ENCODE data around the gene FGF14.

FGF14 gene

GRCh38 chr13:101726681-101727080, 675.2 kb downstream of the FGF14 start:
- TF ChIP-seq CTCF (IDR thresholded peaks at IDR 0.05; ENCODE audit: low read depth, low read length, missing control alignments) = no peak
- H3K4me3 ChIP-seq (ENCODE audit: low read depth, low read length) = no peak overlapping the region
- in situ Hi-C loops (cut with HindIII; ENCODE audit: low sequenced_read_pairs) = no loop called here
- no peak for DNase-seq (ENCODE audit: low read depth)

GRCh38 chr13:101718496-101718895, 683.4 kb downstream of the FGF14 start:
- no peak overlapping the region for H3K4me3 ChIP-seq (ENCODE audit: low read depth, low read length)
- DNase-seq (ENCODE audit: low read depth) = no peak
- in situ Hi-C loops (cut with HindIII; ENCODE audit: low sequenced_read_pairs) = no loop called here
- no peak for TF ChIP-seq CTCF (IDR thresholded peaks at IDR 0.05; ENCODE audit: low read depth, low read length, missing control alignments)

- in situ Hi-C loops (cut with HindIII; ENCODE audit: low sequenced_read_pairs) = no loop called here
- no peak for DNase-seq (ENCODE audit: low read depth)
- TF ChIP-seq CTCF (IDR thresholded peaks at IDR 0.05; ENCODE audit: low read depth, low read length, missing control alignments) = no peak
- H3K4me3 ChIP-seq (ENCODE audit: low read depth, low read length) = no peak overlapping the region
Observed at GRCh38 chr13:101717353-101717752, 684.5 kb downstream of the FGF14 start.

- no peak overlapping the region for H3K4me3 ChIP-seq (ENCODE audit: low read depth, low read length)
- TF ChIP-seq CTCF (IDR thresholded peaks at IDR 0.05; ENCODE audit: low read depth, low read length, missing control alignments) = no peak
- DNase-seq (ENCODE audit: low read depth) = no peak
- in situ Hi-C loops (cut with HindIII; ENCODE audit: low sequenced_read_pairs) = no loop called here
Observed at GRCh38 chr13:101714195-101714594, 687.7 kb downstream of the FGF14 start.

- no peak for DNase-seq (ENCODE audit: low read depth)
- no peak overlapping the region for H3K4me3 ChIP-seq (ENCODE audit: low read depth, low read length)
Observed at GRCh38 chr13:101712026-101712348, 689.9 kb downstream of the FGF14 start.

GRCh38 chr13:101711307-101712025, 690.4 kb downstream of the FGF14 start:
- in situ Hi-C loops (cut with HindIII; ENCODE audit: low sequenced_read_pairs) = no loop called here
- no peak for TF ChIP-seq CTCF (IDR thresholded peaks at IDR 0.05; ENCODE audit: low read depth, low read length, missing control alignments)
- DNase-seq (ENCODE audit: low read depth) = no peak
- no peak overlapping the region for H3K4me3 ChIP-seq (ENCODE audit: low read depth, low read length)

More at GRCh38 chr13:101712026-101712348, 689.9 kb downstream of the FGF14 start:
- in situ Hi-C loops (cut with HindIII; ENCODE audit: low sequenced_read_pairs) = no loop called here
- no peak for TF ChIP-seq CTCF (IDR thresholded peaks at IDR 0.05; ENCODE audit: low read depth, low read length, missing control alignments)

Data from astrocyte of the cerebellum (primary cell).